Prostate gland (tissue), 2 donors: Measurements from ENCODE around the gene ALG14. TPM values are rescaled to one million over a fixed set of nuclear protein-coding genes. Genes with fewer than 3 reads are reported as not detected.
A peak's percentile ranks its signal among the peaks of the same experiment; 100 is the strongest.

Source experiments
- DNase-seq: peaks from one replicate; pipeline ENCODE4 v3.0.0-alpha.2; 2019; ENCODE audit warnings: low spot score
- H3K27ac ChIP-seq, 2 donors: fragments of 200-600 bp; sonication (generic); 2 replicates each; pipeline ENCODE4 v1.5.1; 2017 to 2019
- H3K27me3 ChIP-seq: fragments of 200-600 bp; sonication (generic); replicated peaks from 2 replicates; pipeline ENCODE4 v1.5.1; 2019; ENCODE audit not compliant: insufficient read depth
- H3K36me3 ChIP-seq, 2 donors: fragments of 200-600 bp; sonication (generic); 1 replicate in 1 of 2; 2 replicates in 1 of 2; pipeline versions ENCODE4 v1.5.1 to v1.8.1; 2017 to 2019
- H3K4me1 ChIP-seq: fragments of 200-600 bp; sonication (generic); replicated peaks from 2 replicates; pipeline ENCODE4 v1.5.1; 2019
- H3K4me3 ChIP-seq, 2 donors: fragments of 200-600 bp; sonication (generic); 2 replicates each; pipeline ENCODE4 v1.5.1; 2017 to 2019
- H3K9me3 ChIP-seq: fragments of 200-600 bp; sonication (generic); 2 replicates; pipeline ENCODE4 v1.5.1; 2017
- CTCF ChIP-seq, 4 experiments: fragments of 200-600 bp in 2 of 4; fragments of 450-650 bp in 2 of 4; sonication (generic) in 2 of 4; IDR thresholded peaks; 1 replicate in 3 of 4; 2 replicates in 1 of 4; pipeline ENCODE4 v1.5.1; 2016 to 2019; ENCODE audit warnings: antibody characterized with exemption in 4 of 4, mild to moderate bottlenecking in 2 of 4, moderate library complexity in 2 of 4
- POLR2A ChIP-seq: fragments of 450-650 bp; IDR thresholded peaks from one replicate; pipeline ENCODE4 v1.6.1; 2016; ENCODE audit warnings: antibody characterized with exemption, mild to moderate bottlenecking
- POLR2AphosphoS5 ChIP-seq: sonication (generic); formaldehyde crosslinking; IDR thresholded peaks from one replicate; pipeline ENCODE4 v1.6.1; 2017; ENCODE audit warnings: antibody characterized with exemption
- WGBS: methylation state at CpG from one replicate; pipeline ENCODE4 v1.1.5; 2018; 5-methylcytosine and 5-hydroxymethylcytosine counted together
- intact Hi-C: fragments of 100-400 bp; cut with DNase I; formaldehyde crosslinking; loops from one replicate; pipeline ENCODE4 v1.14.2; 2022
- total RNA-seq, 2 donors: library from RNA; depleted of rRNA; stranded (reverse); fragments of >200 nt; gene quantifications; one replicate each; pipeline ENCODE4 v1.1.0, GENCODE V29; 2016

Gene ALG14
- total RNA-seq, 2 donors from 2014 or later: 2.0 to 2.3 TPM

GRCh38 chr1:95005584-95005983, 67.2 kb downstream of the ALG14 start:
- Histone ChIP-seq H3K9me3 (no peaks in the 10 kb centered on the region), H3K4me3 (no peak overlapping the region), H3K27ac (no peak overlapping the region), H3K27me3 (no peaks in the 10 kb centered on the region), H3K4me1 (no peaks in the 10 kb centered on the region), H3K36me3 (no peaks in the 10 kb centered on the region)
- 90% methylated on average over 2 of the region's 2 CpGs for WGBS
- no peak for DNase-seq
- intact Hi-C loops: no loop called here
- no peak for TF ChIP-seq CTCF (IDR thresholded peaks at IDR 0.05)
- TF ChIP-seq POLR2AphosphoS5: no peak
- TF ChIP-seq POLR2A: no peak

- WGBS: 88% methylated on average over 7 of the region's 7 CpGs
- Histone ChIP-seq H3K36me3 (no peaks in the 10 kb centered on the region), H3K4me3 (no peak overlapping the region), H3K27me3 (no peaks in the 10 kb centered on the region), H3K27ac (no peak overlapping the region), H3K4me1 (no peaks in the 10 kb centered on the region), H3K9me3 (no peaks in the 10 kb centered on the region)
- intact Hi-C loops: no loop called here
- no peak for DNase-seq
- TF ChIP-seq POLR2A (no peak), POLR2AphosphoS5 (no peak), CTCF (IDR thresholded peaks at IDR 0.05) (no peak)
These were observed 68.7 kb downstream of the ALG14 start for GRCh38 chr1:95004013-95004412.

- no peaks in the 10 kb centered on the region for H3K36me3 ChIP-seq
- H3K27ac ChIP-seq: peak overlapping the region; percentile 14 to 43
- DNase-seq: no peak
- no peak overlapping the region for H3K4me3 ChIP-seq
- TF ChIP-seq POLR2AphosphoS5 (no peak), POLR2A (no peak), CTCF (IDR thresholded peaks at IDR 0.05) (no peak)
- H3K9me3 ChIP-seq: no peaks in the 10 kb centered on the region
- WGBS: 58% methylated on average over 4 of the region's 4 CpGs
- no peaks in the 10 kb centered on the region for H3K4me1 ChIP-seq
- intact Hi-C loops: no loop called here
- H3K27me3 ChIP-seq: no peaks in the 10 kb centered on the region
These were observed 69.4 kb downstream of the ALG14 start for GRCh38 chr1:95003433-95003738.

GRCh38 chr1:95002540-95003432, 70.0 kb downstream of the ALG14 start:
- TF ChIP-seq POLR2AphosphoS5 (peak; percentile 62), POLR2A (no peak)
- H3K9me3 ChIP-seq: no peaks in the 10 kb centered on the region
- H3K4me3 ChIP-seq: no peak overlapping the region
- H3K27ac ChIP-seq: peak overlapping the region; percentile 14 to 43
- H3K36me3 ChIP-seq: no peaks in the 10 kb centered on the region
- WGBS: 19% methylated on average over 8 of the region's 8 CpGs
- no peaks in the 10 kb centered on the region for H3K4me1 ChIP-seq
- intact Hi-C loops: no loop called here
- DNase-seq: peak; percentile 30
- H3K27me3 ChIP-seq: no peaks in the 10 kb centered on the region

GRCh38 chr1:95002164-95002539, 70.6 kb downstream of the ALG14 start:
- Histone ChIP-seq H3K27me3 (no peaks in the 10 kb centered on the region), H3K4me1 (no peaks in the 10 kb centered on the region), H3K4me3 (no peak overlapping the region), H3K9me3 (no peaks in the 10 kb centered on the region), H3K27ac (peak overlapping the region; percentile 40 to 43), H3K36me3 (no peaks in the 10 kb centered on the region)
- no peak for DNase-seq
- 39% methylated on average over 5 of the region's 5 CpGs for WGBS
- TF ChIP-seq POLR2AphosphoS5: no peak
- no peak for TF ChIP-seq POLR2A
- TF ChIP-seq CTCF (IDR thresholded peaks at IDR 0.05): no peak
- intact Hi-C loops: no loop called here
